ENCODE measurements around the gene SPIRE1. TPM values are rescaled to one million over a fixed set of nuclear protein-coding genes. Genes with fewer than 3 reads are reported as not detected.

Gene SPIRE1
- total RNA-seq, 2 experiments from 2014 or later: 0.19 to 2.4 TPM

GRCh38 chr18:12455496-12455895, 202.4 kb downstream of the SPIRE1 start:
- intact Hi-C loops (cut with micrococcal nuclease; ENCODE audit: unreplicated experiment): no loop called here
- CTCF ChIA-PET (ENCODE audit: unreplicated experiment): no interaction called here
- no TSS peak for BruUV-seq (replicated peaks)

GRCh38 chr18:12452784-12453183, 205.1 kb downstream of the SPIRE1 start:
- H3K4me3 ChIP-seq (ENCODE audit: low read depth, low read length, poor library complexity, severe bottlenecking): no peak overlapping the region
- H2AFZ ChIP-seq (ENCODE audit: low read length): no peak overlapping the region
- H3K4me1 ChIP-seq (ENCODE audit: insufficient read depth, low read length, poor library complexity, severe bottlenecking): no peaks in the 10 kb centered on the region
- DNase-seq (ENCODE audit: low spot score): no peak
- H3K9me3 ChIP-seq (ENCODE audit: low read length): no peaks in the 10 kb centered on the region
- no peak overlapping the region for H3K27ac ChIP-seq (ENCODE audit: low read depth, low read length, poor library complexity, severe bottlenecking)
- BruUV-seq (replicated peaks): no TSS peak
- no peak for TF ChIP-seq EZH2phosphoT487 (IDR thresholded peaks at IDR 0.05; ENCODE audit: borderline replicate concordance, low read depth, low read length)
- TF ChIP-seq CTCF (conservative IDR thresholded peaks at IDR 0.05; ENCODE audit: low read length): no peak
- H4K20me1 ChIP-seq (ENCODE audit: insufficient read depth, low read length): no peaks in the 10 kb centered on the region
- intact Hi-C loops (cut with micrococcal nuclease; ENCODE audit: unreplicated experiment): no loop called here
- ChIA-PET CTCF (ENCODE audit: unreplicated experiment) (no interaction called here), POLR2A (interaction anchor here (0.8 to 0.9 kb wide), 2 partner anchors 68 to 224 kb away, joined by 3 read pairs; no protein-coding TSS in a partner anchor)
- H3K79me2 ChIP-seq (ENCODE audit: insufficient read depth, low read depth, low read length): no peaks in the 10 kb centered on the region
- no peaks in the 10 kb centered on the region for H3K36me3 ChIP-seq (ENCODE audit: insufficient read depth, low read length)
- no peak overlapping the region for H3K4me2 ChIP-seq (ENCODE audit: low read length)
- no peaks in the 10 kb centered on the region for H3K9me2 ChIP-seq (ENCODE audit: insufficient read depth, low read length)

More at GRCh38 chr18:12455496-12455895, 202.4 kb downstream of the SPIRE1 start:
- Histone ChIP-seq H3K27ac (ENCODE audit: low read depth, low read length, poor library complexity, severe bottlenecking) (no peak overlapping the region), H3K4me2 (ENCODE audit: low read length) (no peak overlapping the region), H4K20me1 (ENCODE audit: insufficient read depth, low read length) (no peaks in the 10 kb centered on the region), H3K9me2 (ENCODE audit: insufficient read depth, low read length) (no peaks in the 10 kb centered on the region), H3K9me3 (ENCODE audit: low read length) (no peaks in the 10 kb centered on the region), H3K79me2 (ENCODE audit: insufficient read depth, low read depth, low read length) (no peaks in the 10 kb centered on the region), H3K4me1 (ENCODE audit: insufficient read depth, low read length, poor library complexity, severe bottlenecking) (no peaks in the 10 kb centered on the region), H3K4me3 (ENCODE audit: low read depth, low read length, poor library complexity, severe bottlenecking) (no peak overlapping the region), H3K36me3 (ENCODE audit: insufficient read depth, low read length) (no peaks in the 10 kb centered on the region), H2AFZ (ENCODE audit: low read length) (no peak overlapping the region)
- POLR2A ChIA-PET: no interaction called here
- DNase-seq (ENCODE audit: low spot score): no peak
- TF ChIP-seq EZH2phosphoT487 (IDR thresholded peaks at IDR 0.05; ENCODE audit: borderline replicate concordance, low read depth, low read length) (no peak), CTCF (conservative IDR thresholded peaks at IDR 0.05; ENCODE audit: low read length) (no peak)

GRCh38 chr18:12451428-12451827, 206.5 kb downstream of the SPIRE1 start:
- Histone ChIP-seq H3K79me2 (ENCODE audit: insufficient read depth, low read depth, low read length) (no peaks in the 10 kb centered on the region), H3K4me3 (ENCODE audit: low read depth, low read length, poor library complexity, severe bottlenecking) (no peak overlapping the region), H3K27ac (ENCODE audit: low read depth, low read length, poor library complexity, severe bottlenecking) (no peak overlapping the region), H3K9me2 (ENCODE audit: insufficient read depth, low read length) (no peaks in the 10 kb centered on the region), H3K4me1 (ENCODE audit: insufficient read depth, low read length, poor library complexity, severe bottlenecking) (no peaks in the 10 kb centered on the region), H3K9me3 (ENCODE audit: low read length) (no peaks in the 10 kb centered on the region), H3K36me3 (ENCODE audit: insufficient read depth, low read length) (no peaks in the 10 kb centered on the region), H4K20me1 (ENCODE audit: insufficient read depth, low read length) (no peaks in the 10 kb centered on the region), H3K4me2 (ENCODE audit: low read length) (no peak overlapping the region), H2AFZ (ENCODE audit: low read length) (no peak overlapping the region)
- TF ChIP-seq EZH2phosphoT487 (IDR thresholded peaks at IDR 0.05; ENCODE audit: borderline replicate concordance, low read depth, low read length): no peak
- no peak for TF ChIP-seq CTCF (conservative IDR thresholded peaks at IDR 0.05; ENCODE audit: low read length)
- intact Hi-C loops (cut with micrococcal nuclease; ENCODE audit: unreplicated experiment): no loop called here
- ChIA-PET POLR2A (interaction anchor here (0.6 to 1.7 kb wide), 3 partner anchors 11 to 148 kb away, joined by 3 to 8 read pairs (median 3); no protein-coding TSS in a partner anchor), CTCF (ENCODE audit: unreplicated experiment) (no interaction called here)
- no TSS peak for BruUV-seq (replicated peaks)
- no peak for DNase-seq (ENCODE audit: low spot score)
